Measurements from ENCODE around the gene SEC31A. TPM values are rescaled to one million over a fixed set of nuclear protein-coding genes. Genes with fewer than 3 reads are reported as not detected.
A peak's percentile ranks its signal among the peaks of the same experiment; 100 is the strongest.

Gene SEC31A
- total RNA-seq, 4 donors from 2014 or later = 195 to 283 (median 268) TPM

GRCh38 chr4:82905205-82905604 lies 14.3 kb upstream of the SEC31A start:
- no peaks in the 10 kb centered on the region for H3K27me3 ChIP-seq
- TF ChIP-seq CTCF (IDR thresholded peaks at IDR 0.05) (no peak), POLR2A (IDR thresholded peaks at IDR 0.05) (no peak)

DNA sequence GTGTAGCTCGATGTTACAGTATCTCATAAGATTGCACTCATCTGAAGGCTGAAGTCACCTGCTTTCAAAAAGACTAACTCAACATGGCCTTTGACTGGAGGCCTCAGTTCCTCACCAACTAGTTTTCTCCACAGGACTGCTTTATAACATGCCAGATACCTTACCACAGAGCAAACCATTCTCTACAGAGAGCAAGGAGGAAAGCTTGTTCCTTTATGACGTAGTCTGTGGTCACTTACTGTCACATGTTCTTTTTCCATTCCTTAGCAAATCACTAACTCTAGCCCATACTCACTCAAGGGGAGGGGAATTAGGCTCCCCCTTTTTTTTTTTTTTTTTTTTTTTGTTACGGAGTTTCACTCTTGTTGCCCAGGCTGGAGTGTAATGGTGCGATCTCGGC lies 12.8 kb upstream of the SEC31A start:
- no peak for DNase-seq
- Histone ChIP-seq H3K27me3 (no peaks in the 10 kb centered on the region), H3K4me3 (no peak overlapping the region), H3K4me1 (peaks cover 0 to 5% (median 0%) of the 10 kb centered on the region in 4 donors), H3K36me3 (no peaks in the 10 kb centered on the region), H3K27ac (no peak overlapping the region), H3K9me3 (no peaks in the 10 kb centered on the region)
- no peak for TF ChIP-seq POLR2A (IDR thresholded peaks at IDR 0.05)
- TF ChIP-seq CTCF (IDR thresholded peaks at IDR 0.05) = no peak

More at GRCh38 chr4:82905205-82905604, 14.3 kb upstream of the SEC31A start:
- Histone ChIP-seq H3K9me3 (no peaks in the 10 kb centered on the region), H3K27ac (no peak overlapping the region), H3K4me1 (no peaks in the 10 kb centered on the region), H3K36me3 (no peaks in the 10 kb centered on the region), H3K4me3 (no peak overlapping the region)
- DNase-seq = no peak

GRCh38 chr4:82901183-82901718 lies 10.3 kb upstream of the SEC31A start:
- no peak for DNase-seq
- Histone ChIP-seq H3K27me3 (no peaks in the 10 kb centered on the region), H3K27ac (peak overlapping the region; percentile 90 to 100 (median 96)), H3K4me1 (peaks cover 0 to 8% (median 3%) of the 10 kb centered on the region in 4 donors), H3K9me3 (no peaks in the 10 kb centered on the region), H3K36me3 (peaks cover 0 to 7% (median 0%) of the 10 kb centered on the region in 3 donors), H3K4me3 (peak overlapping the region; percentile 54 to 73 (median 60))
- TF ChIP-seq POLR2A (IDR thresholded peaks at IDR 0.05) (no peak), CTCF (IDR thresholded peaks at IDR 0.05) (no peak)

- Histone ChIP-seq H3K9me3 (no peaks in the 10 kb centered on the region), H3K27me3 (no peaks in the 10 kb centered on the region), H3K4me3 (peak within 1 kb of the TSS; percentile 54 to 73 (median 60)), H3K36me3 (peaks cover 0 to 7% (median 0%) of the 10 kb centered on the region in 3 donors), H3K4me1 (peaks cover 0 to 8% (median 3%) of the 10 kb centered on the region in 4 donors), H3K27ac (peak within 1 kb of the TSS; percentile 90 to 100 (median 96))
- peak; percentile 97 to 99 (median 98) for DNase-seq
- TF ChIP-seq POLR2A (IDR thresholded peaks at IDR 0.05) (peak; percentile 60 to 89), CTCF (IDR thresholded peaks at IDR 0.05) (peak in 1 of 6 experiments; percentile 10)
Measured at GRCh38 chr4:82900411-82901182, 9.6 kb upstream of the SEC31A start, which contains the start of gene THAP9. THAP9 (plus strand) TSS chr4:82900735; CDS start chr4:82900803, 68 bp downstream.

DNA sequence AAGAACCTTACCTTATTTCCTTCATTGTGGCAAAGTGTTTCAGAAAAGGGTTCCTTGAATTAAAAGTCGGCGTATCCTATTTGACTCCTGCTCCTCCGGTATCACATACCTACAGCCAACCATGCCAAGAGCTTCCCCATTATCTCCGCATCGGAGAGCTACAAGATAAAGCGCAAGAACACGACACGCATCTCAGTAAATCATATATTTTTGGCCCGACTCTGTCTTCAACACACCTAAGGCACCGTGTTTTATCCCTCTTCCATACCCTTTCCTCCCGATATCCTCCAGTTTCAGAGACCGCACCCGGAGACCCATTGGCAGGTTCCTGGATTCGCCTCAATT lies 9.1 kb upstream of the SEC31A start:
- no peaks in the 10 kb centered on the region for H3K27me3 ChIP-seq
- peaks cover 0 to 12% (median 0%) of the 10 kb centered on the region in 3 donors for H3K36me3 ChIP-seq
- H3K4me3 ChIP-seq = peak overlapping the region; percentile 54 to 73 (median 60)
- TF ChIP-seq CTCF (IDR thresholded peaks at IDR 0.05) (no peak), POLR2A (IDR thresholded peaks at IDR 0.05) (no peak)
- peak overlapping the region; percentile 90 to 100 (median 96) for H3K27ac ChIP-seq
- H3K9me3 ChIP-seq = no peaks in the 10 kb centered on the region
- H3K4me1 ChIP-seq = peaks cover 0 to 8% (median 3%) of the 10 kb centered on the region in 4 donors
- DNase-seq = peak in 1 of 3 donors; percentile 20

Data from Peyer's patch (tissue), 4 donors.